GM23338 (cell line): ENCODE measurements around the gene MAGEA1. TPM values are rescaled to one million over a fixed set of nuclear protein-coding genes. Genes with fewer than 3 reads are reported as not detected.

ENCODE experiments used
- ATAC-seq: fragments of 200-7000 bp; cut with Tn5 transposase; 3 replicates; pipeline ENCODE4 v1.9.1; 2020
- DNase-seq: peaks from one replicate; pipeline ENCODE4 v3.0.0-alpha.2; 2015; ENCODE audit warnings: low spot score
- H2AFZ ChIP-seq: fragments of 200-600 bp; sonication (generic); 2 replicates; pipeline ENCODE4 v1.8.0; 2016; ENCODE audit warnings: antibody characterized with exemption, mild to moderate bottlenecking, moderate library complexity
- H3F3A ChIP-seq: fragments of 200-600 bp; sonication (generic); replicated peaks from 2 replicates; pipeline ENCODE4 v1.8.0; 2017; ENCODE audit warnings: antibody characterized with exemption, mixed run types, low read depth
- H3K27ac ChIP-seq: fragments of 200-600 bp; sonication (generic); 2 replicates; pipeline ENCODE4 v1.6.1; 2016; ENCODE audit warnings: low read depth
- H3K27me3 ChIP-seq: fragments of 200-600 bp; sonication (generic); 2 replicates; pipeline ENCODE4 v1.8.0; 2016; ENCODE audit warnings: mild to moderate bottlenecking, mixed run types, moderate library complexity; ENCODE audit not compliant: insufficient read depth
- H3K36me3 ChIP-seq: fragments of 200-600 bp; sonication (generic); 2 replicates; pipeline ENCODE4 v1.8.0; 2016; ENCODE audit warnings: mild to moderate bottlenecking; ENCODE audit not compliant: insufficient read depth
- H3K4me1 ChIP-seq: fragments of 200-600 bp; sonication (generic); 2 replicates; pipeline ENCODE4 v1.8.0; 2016; ENCODE audit warnings: mild to moderate bottlenecking, moderate library complexity; ENCODE audit not compliant: insufficient read depth
- H3K4me2 ChIP-seq: fragments of 200-600 bp; sonication (generic); 2 replicates; pipeline ENCODE4 v1.7.1; 2017; ENCODE audit warnings: mixed run types
- H3K4me3 ChIP-seq: fragments of 200-600 bp; sonication (generic); 2 replicates; pipeline ENCODE4 v1.6.1; 2016; ENCODE audit warnings: mixed run types
- H3K79me2 ChIP-seq: fragments of 200-600 bp; sonication (generic); replicated peaks from 2 replicates; pipeline ENCODE4 v1.8.0; 2017; ENCODE audit warnings: mild to moderate bottlenecking; ENCODE audit not compliant: insufficient read depth
- H3K9me2 ChIP-seq: fragments of 200-600 bp; sonication (generic); 2 replicates; pipeline ENCODE4 v1.8.0; 2017; ENCODE audit not compliant: insufficient read depth
- H4K20me1 ChIP-seq: fragments of 200-600 bp; sonication (generic); replicated peaks from 2 replicates; pipeline ENCODE4 v1.8.0; 2017; ENCODE audit warnings: mild to moderate bottlenecking; ENCODE audit not compliant: insufficient read depth
- H3K27ac Mint-ChIP-seq: 2 replicates; pipeline ENCODE4 v1.8.0; 2020; ENCODE audit warnings: inconsistent platforms, mild to moderate bottlenecking, moderate library complexity, mixed read lengths
- H3K27me3 Mint-ChIP-seq: 3 replicates; pipeline ENCODE4 v1.8.0; 2022; ENCODE audit warnings: low read depth, mild to moderate bottlenecking, moderate library complexity, mixed read lengths, inconsistent platforms; ENCODE audit not compliant: insufficient read depth, poor library complexity
- H3K36me3 Mint-ChIP-seq: 3 replicates; pipeline ENCODE4 v1.8.0; 2021; ENCODE audit warnings: low read depth, mild to moderate bottlenecking, inconsistent platforms, moderate library complexity, mixed read lengths
- H3K4me1 Mint-ChIP-seq: 3 replicates; pipeline ENCODE4 v1.8.0; 2020; ENCODE audit warnings: mild to moderate bottlenecking, inconsistent platforms, mixed read lengths
- H3K4me3 Mint-ChIP-seq: 3 replicates; pipeline ENCODE4 v1.8.0; 2021; ENCODE audit warnings: moderate library complexity, mild to moderate bottlenecking, inconsistent platforms, mixed read lengths
- H3K9me3 Mint-ChIP-seq: 3 replicates; pipeline ENCODE4 v1.8.0; 2020; ENCODE audit warnings: moderate library complexity, mild to moderate bottlenecking, inconsistent platforms, mixed read lengths
- CREB1 ChIP-seq: fragments of 250-450 bp; sonication (Bioruptor Pico); IDR thresholded peaks from 2 replicates; pipeline ENCODE4 v1.5.0; 2020; ENCODE audit warnings: low read depth, mild to moderate bottlenecking, moderate library complexity
- EZH2 ChIP-seq: fragments of 200-600 bp; sonication (generic); IDR thresholded peaks from one replicate; pipeline ENCODE4 v1.8.0; 2017; ENCODE audit warnings: antibody characterized with exemption, mild to moderate bottlenecking, low read depth; ENCODE audit not compliant: unreplicated experiment
- EZH2phosphoT487 ChIP-seq: fragments of 200-600 bp; sonication (generic); IDR thresholded peaks from one replicate; pipeline ENCODE4 v1.8.1; 2018; ENCODE audit warnings: antibody characterized with exemption; ENCODE audit not compliant: unreplicated experiment
- JUNB ChIP-seq: IDR thresholded peaks from one replicate; pipeline ENCODE4 v1.6.1; 2016; ENCODE audit warnings: antibody characterized with exemption; ENCODE audit not compliant: unreplicated experiment
- NANOG ChIP-seq: IDR thresholded peaks from 2 replicates; pipeline ENCODE4 v1.6.1; 2016; ENCODE audit warnings: antibody characterized with exemption, borderline replicate concordance
- POLR2AphosphoS5 ChIP-seq: IDR thresholded peaks from 2 replicates; pipeline ENCODE4 v1.6.1; 2016; ENCODE audit warnings: antibody characterized with exemption, low read depth
- REST ChIP-seq: IDR thresholded peaks from one replicate; pipeline ENCODE4 v1.6.1; 2018; ENCODE audit warnings: antibody characterized with exemption; ENCODE audit not compliant: unreplicated experiment
- STAT1 ChIP-seq: IDR thresholded peaks from one replicate; pipeline ENCODE4 v1.6.1; 2016; ENCODE audit warnings: antibody characterized with exemption; ENCODE audit not compliant: unreplicated experiment
- ZNF331 ChIP-seq: fragments of 250-450 bp; sonication (Bioruptor Pico); IDR thresholded peaks from 2 replicates; pipeline ENCODE4 v1.5.0; 2020; ENCODE audit warnings: low read depth, mild to moderate bottlenecking, moderate library complexity
- ZNF462 ChIP-seq: fragments of 250-450 bp; sonication (Bioruptor Pico); IDR thresholded peaks from 2 replicates; pipeline ENCODE4 v1.5.0; 2020; ENCODE audit warnings: mild to moderate bottlenecking, moderate library complexity
- polyA plus RNA-seq: library from polyadenylated mRNA; unstranded; fragments of >200 nt; fragmentation: Nextera tagmentation; extraction: Ambion mirVana; gene quantifications from 2 replicates; pipeline ENCODE4 v1.2.1, GENCODE V29; 2016
- total RNA-seq: library from RNA; depleted of rRNA; stranded (reverse); fragments of >200 nt; shearing (Covaris generic); gene quantifications from 2 replicates; pipeline ENCODE4 v1.2.3, GENCODE V29; 2014

The MAGEA1 gene
- total and polyA plus RNA-seq, 2 experiments from 2014 or later, result not detected

- TF ChIP-seq ZNF462 (CRISPR knock-in tag), result no peak
- no peak for TF ChIP-seq EZH2
- no peak for TF ChIP-seq REST
Observed at GRCh38 chrX:153158319-153158718, 20.8 kb upstream of the MAGEA1 start (continued).

GRCh38 chrX:153161952-153162351 is 17.1 kb upstream of the MAGEA1 start:
- H3K4me1 Mint-ChIP-seq, result no peaks in the 10 kb centered on the region
- ATAC-seq, result no peak
- H3K4me2 ChIP-seq, result no peak overlapping the region
- no peak overlapping the region for H3K4me3 ChIP-seq
- H3K27ac ChIP-seq, result no peak overlapping the region
- no peaks in the 10 kb centered on the region for H3K27me3 ChIP-seq
- no peaks in the 10 kb centered on the region for H3K9me2 ChIP-seq
- H4K20me1 ChIP-seq, result no peaks in the 10 kb centered on the region
- no peaks in the 10 kb centered on the region for H3K36me3 Mint-ChIP-seq
- H3K27ac Mint-ChIP-seq, result no peak overlapping the region
- H3K4me3 Mint-ChIP-seq, result no peak overlapping the region
- H3K27me3 Mint-ChIP-seq, result no peaks in the 10 kb centered on the region
- DNase-seq, result no peak
- no peaks in the 10 kb centered on the region for H3K9me3 Mint-ChIP-seq
- no peaks in the 10 kb centered on the region for H3K79me2 ChIP-seq
- H2AFZ ChIP-seq, result no peak overlapping the region
- no peaks in the 10 kb centered on the region for H3F3A ChIP-seq
- no peaks in the 10 kb centered on the region for H3K36me3 ChIP-seq
- no peaks in the 10 kb centered on the region for H3K4me1 ChIP-seq
- TF ChIP-seq NANOG, result no peak
- TF ChIP-seq STAT1, result no peak
- no peak for TF ChIP-seq JUNB
- TF ChIP-seq CREB1 (CRISPR knock-in tag), result no peak
- no peak for TF ChIP-seq POLR2AphosphoS5
- no peak for TF ChIP-seq ZNF331
- TF ChIP-seq EZH2phosphoT487, result no peak
- TF ChIP-seq REST, result no peak
- TF ChIP-seq EZH2, result no peak
